HG02759 (cell line): ENCODE results near the gene UBQLN3.

Experiments used
- ATAC-seq: cut with Tn5 transposase; IDR thresholded peaks from one replicate; pipeline ENCODE4 v1.9.1; 2021; ENCODE audit warnings: mild to moderate bottlenecking, moderate library complexity; ENCODE audit not compliant: unreplicated experiment

Gene UBQLN3

GRCh38 chr11:5509803-5510202 is at the start of gene UBQLN3:
Gene UBQLN3 (minus strand): TSS chr11:5509957. CDS start chr11:5509558, 399 bp downstream.
- ATAC-seq: no peak

- ATAC-seq: no peak
Measured at GRCh38 chr11:5557751-5558150, 48.0 kb upstream of the UBQLN3 start.

GRCh38 chr11:5556596-5557188 is 46.9 kb upstream of the UBQLN3 start:
- ATAC-seq: no peak

- no peak for ATAC-seq
Measured at GRCh38 chr11:5553343-5553742, 43.6 kb upstream of the UBQLN3 start.

- ATAC-seq: peak; percentile 65
Measured at GRCh38 chr11:5550440-5551095, 40.8 kb upstream of the UBQLN3 start.

GRCh38 chr11:5548440-5548839 is 38.7 kb upstream of the UBQLN3 start, which contains the start of gene OR52H1:
Gene OR52H1 (minus strand): TSS chr11:5548540. CDS start chr11:5545505, 3,035 bp downstream.
- no peak for ATAC-seq

GRCh38 chr11:5547982-5548381 is 38.2 kb upstream of the UBQLN3 start:
- ATAC-seq: peak; percentile 68

- ATAC-seq: no peak
Measured at GRCh38 chr11:5546457-5546856, 36.7 kb upstream of the UBQLN3 start.

GRCh38 chr11:5541427-5541826 is 31.7 kb upstream of the UBQLN3 start:
- ATAC-seq: peak; percentile 43

GRCh38 chr11:5536482-5536881 is 26.7 kb upstream of the UBQLN3 start:
- no peak for ATAC-seq

- ATAC-seq: no peak
Measured at GRCh38 chr11:5534046-5534445, 24.3 kb upstream of the UBQLN3 start.

- no peak for ATAC-seq
Measured at GRCh38 chr11:5531053-5531831, 21.5 kb upstream of the UBQLN3 start.

GRCh38 chr11:5528495-5528894 is 18.7 kb upstream of the UBQLN3 start:
- ATAC-seq: no peak

- ATAC-seq: no peak
Measured at GRCh38 chr11:5527716-5528115, 18.0 kb upstream of the UBQLN3 start.

- ATAC-seq: no peak
Measured at GRCh38 chr11:5524756-5525155, 15.0 kb upstream of the UBQLN3 start.

- ATAC-seq: no peak
Measured at GRCh38 chr11:5522308-5522707, 12.6 kb upstream of the UBQLN3 start.

- ATAC-seq: no peak
Measured at GRCh38 chr11:5521540-5521939, 11.8 kb upstream of the UBQLN3 start.

GRCh38 chr11:5516599-5516998 is 6.8 kb upstream of the UBQLN3 start, which contains the start of gene UBQLNL:
Gene UBQLNL (minus strand): TSS chr11:5516699. CDS start chr11:5516441, 258 bp downstream.
- no peak for ATAC-seq

GRCh38 chr11:5514841-5515240 is 5.1 kb upstream of the UBQLN3 start:
- no peak for ATAC-seq

GRCh38 chr11:5508605-5509004 is 1.2 kb downstream of the UBQLN3 start:
- no peak for ATAC-seq

GRCh38 chr11:5507933-5508305 is 1.8 kb downstream of the UBQLN3 start:
- no peak for ATAC-seq
